ENCODE results near the gene HAL. TPM values are rescaled to one million over a fixed set of nuclear protein-coding genes. Genes with fewer than 3 reads are reported as not detected.

The HAL gene
- total and polyA plus RNA-seq, 2 of the 13 experiments (the other 11 are each of a cell fraction or from before 2014, with no cell fraction given), result 0.89 to 37.8 TPM

- H4K20me1 ChIP-seq (ENCODE audit: insufficient read depth, low read length), result no peaks in the 10 kb centered on the region
- H3K36me3 ChIP-seq (replicated peaks in 1 of 2; ENCODE audit: control insufficient read depth in 1 of 2, insufficient read depth in 2 of 2, low read length in 2 of 2), result no peaks in the 10 kb centered on the region
- ATAC-seq (no peak), FAIRE-seq (no peak), DNase-seq (ENCODE audit: low spot score) (no peak)
- no peaks in the 10 kb centered on the region for H3K9me3 ChIP-seq (ENCODE audit: low read length)
- intact Hi-C loops (cut with micrococcal nuclease; ENCODE audit: unreplicated experiment) (no loop called here), in situ Hi-C loops (cut with HindIII; ENCODE audit: extremely low pct_ligation_motif_present, low pct_unique_long_range_greater_than_20kb) (loop anchor here (25.0 kb wide), 1 partner anchor 400 kb away; no protein-coding TSS in a partner anchor)
- H3K4me2 ChIP-seq (ENCODE audit: low read depth, low read length), result no peak overlapping the region
- no peaks in the 10 kb centered on the region for H3K27me3 ChIP-seq (ENCODE audit: control insufficient read depth in 1 of 2, insufficient read depth in 2 of 2, low read length in 2 of 2)
- H3K27ac ChIP-seq (ENCODE audit: extremely low read length, insufficient read depth, low read length), result no peak overlapping the region
- no peak overlapping the region for H3K9ac ChIP-seq (ENCODE audit: insufficient read depth, low read depth, low read length)
- ChIA-PET POLR2A (interaction anchor here (1.4 kb wide), 1 partner anchor 10 kb away, joined by 3 read pairs; no protein-coding TSS in a partner anchor), CTCF (ENCODE audit: low intra/inter-chr PET ratio, low total read pairs) (no interaction called here)
- TF ChIP-seq IRX3 (CRISPR knock-in tag; IDR thresholded peaks at IDR 0.05; ENCODE audit: borderline replicate concordance, low read depth), result no peak
- TF ChIP-seq TCF7L2 (IDR thresholded peaks at IDR 0.05; ENCODE audit: low read depth, low read length), result no peak
- no peak for TF ChIP-seq FOXK2 (IDR thresholded peaks at IDR 0.05)
- TF ChIP-seq SP5 (CRISPR knock-in tag; IDR thresholded peaks at IDR 0.05; ENCODE audit: borderline replicate concordance, low read depth), result no peak
- no peak for TF ChIP-seq KDM2A (CRISPR knock-in tag; IDR thresholded peaks at IDR 0.05; ENCODE audit: borderline replicate concordance, low read depth)
- TF ChIP-seq ONECUT2 (CRISPR knock-in tag; IDR thresholded peaks at IDR 0.05), result no peak
- TF ChIP-seq MYPOP (CRISPR knock-in tag; IDR thresholded peaks at IDR 0.05), result no peak
- TF ChIP-seq ELF4 (CRISPR knock-in tag; IDR thresholded peaks at IDR 0.05; ENCODE audit: borderline replicate concordance), result no peak
- no peak for TF ChIP-seq ZBTB7A (CRISPR knock-in tag; IDR thresholded peaks at IDR 0.05)
- no peak overlapping the region for H3K4me3 ChIP-seq (replicated peaks in 1 of 3; ENCODE audit: insufficient read depth in 1 of 3, low read depth in 2 of 3, low read length in 3 of 3)
- H3K79me2 ChIP-seq (ENCODE audit: insufficient read depth, low read length), result no peaks in the 10 kb centered on the region
- H2AFZ ChIP-seq (ENCODE audit: low read length), result no peak overlapping the region
- 92% methylated on average over 14 of the region's 14 CpGs for WGBS (ENCODE audit: low lambda C conversion rate)
- peaks cover 9% of the 10 kb centered on the region; the same call in 1 of the 2 replicates for H3K4me1 ChIP-seq (ENCODE audit: insufficient read depth, low read length)
- BruUV-seq (replicated peaks), result no TSS peak
Measured at GRCh38 chr12:95986635-95987570, 9.2 kb downstream of the HAL start.
